NK-92 (cell line): ENCODE results near the gene DGKH.
A peak's percentile ranks its signal among the peaks of the same experiment; 100 is the strongest.
"Not testable (repeated sequence)": the region's sequence is repeated elsewhere in the genome, so short reads cannot be mapped to it uniquely, and the experiment has no call there.

ENCODE experiments used
- DNase-seq: peaks from one replicate; lab custom pipeline; 2025; ENCODE audit not compliant: unreplicated experiment; lab: John Stamatoyannopoulos, UW

The DGKH gene

GRCh38 chr13:42219876-42220275, 171.4 kb downstream of the DGKH start:
- no peak for DNase-seq

GRCh38 chr13:42221121-42221765, 172.8 kb downstream of the DGKH start:
- no peak for DNase-seq

GRCh38 chr13:42223681-42224080, 175.2 kb downstream of the DGKH start:
- DNase-seq, result no peak

- no peak for DNase-seq
Measured at GRCh38 chr13:42225051-42225450, 176.6 kb downstream of the DGKH start.

GRCh38 chr13:42226759-42227158, 178.3 kb downstream of the DGKH start:
- DNase-seq, result not testable (repeated sequence)

GRCh38 chr13:42228527-42228926, 180.1 kb downstream of the DGKH start:
- no peak for DNase-seq

GRCh38 chr13:42229287-42229686, 180.8 kb downstream of the DGKH start:
- DNase-seq, result no peak

GRCh38 chr13:42232671-42233070, 184.2 kb downstream of the DGKH start:
- no peak for DNase-seq

- no peak for DNase-seq
Measured at GRCh38 chr13:42233726-42234125, 185.3 kb downstream of the DGKH start.

GRCh38 chr13:42239161-42239560, 190.7 kb downstream of the DGKH start:
- DNase-seq, result no peak

GRCh38 chr13:42239644-42240043, 191.2 kb downstream of the DGKH start:
- DNase-seq, result no peak

GRCh38 chr13:42246541-42246940, 198.1 kb downstream of the DGKH start:
- DNase-seq, result no peak

GRCh38 chr13:42247883-42248282, 199.4 kb downstream of the DGKH start:
- DNase-seq, result no peak

- no peak for DNase-seq
Measured at GRCh38 chr13:42255886-42256285, 207.4 kb downstream of the DGKH start.

GRCh38 chr13:42258747-42259146, 210.3 kb downstream of the DGKH start:
- DNase-seq, result no peak

GRCh38 chr13:42259515-42259914, 211.1 kb downstream of the DGKH start:
- DNase-seq, result no peak

GRCh38 chr13:42260903-42261654, 212.6 kb downstream of the DGKH start:
- DNase-seq, result no peak

GRCh38 chr13:42266473-42266872, 218.0 kb downstream of the DGKH start:
- no peak for DNase-seq

- no peak for DNase-seq
Measured at GRCh38 chr13:42270160-42270856, 221.9 kb downstream of the DGKH start.

- no peak for DNase-seq
Measured at GRCh38 chr13:42270857-42271215, 222.4 kb downstream of the DGKH start.

GRCh38 chr13:42271337-42272114, 223.1 kb downstream of the DGKH start:
- DNase-seq, result peak; percentile 70
